Measurements from ENCODE around the gene RAB22A.

DNA sequence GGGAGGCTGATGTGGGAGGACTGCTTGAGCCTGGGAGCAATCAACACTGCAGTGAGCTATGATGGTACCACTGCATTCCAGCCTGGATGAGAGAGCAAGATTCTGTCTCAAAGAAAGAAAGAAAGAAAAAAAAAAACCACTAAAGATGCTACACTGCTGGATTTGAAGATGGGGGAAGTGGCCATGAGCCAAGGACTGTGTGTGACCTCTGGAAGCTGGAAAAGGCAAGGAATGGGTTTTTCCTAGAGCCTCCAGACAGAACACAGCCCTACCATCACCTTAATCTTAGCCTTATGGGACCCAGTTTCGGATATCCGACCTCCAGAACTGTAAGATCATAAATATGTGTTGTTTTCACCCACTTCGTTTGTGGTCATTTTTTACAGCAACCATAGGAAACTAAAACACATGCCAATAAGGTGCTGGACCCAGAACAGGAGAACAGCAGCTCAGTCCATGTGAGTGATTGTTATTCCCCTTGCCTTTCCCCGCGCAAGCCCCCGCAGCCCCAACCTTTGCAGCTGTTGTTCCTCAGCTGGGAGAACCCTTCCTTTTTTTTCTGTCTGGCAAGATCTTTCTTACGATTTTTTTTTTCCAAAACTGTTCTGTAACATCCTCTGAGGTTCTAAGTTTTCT is 68.4 kb downstream of the RAB22A start:
- TF ChIP-seq CREB1 (IDR thresholded peaks at IDR 0.05) (no peak), CREB1 (CRISPR knock-in tag; IDR thresholded peaks at IDR 0.05) (no peak), PTTG1 (tag; IDR thresholded peaks at IDR 0.05; ENCODE audit: low read depth) (no peak), EZH2 (IDR thresholded peaks at IDR 0.05; ENCODE audit: borderline replicate concordance, low read depth, low read length) (no peak), EGR1 (conservative IDR thresholded peaks at IDR 0.05) (no peak), ZNF696 (CRISPR knock-in tag; conservative IDR thresholded peaks at IDR 0.05) (no peak), MTF1 (CRISPR knock-in tag; IDR thresholded peaks at IDR 0.05; ENCODE audit: borderline replicate concordance) (no peak), SP1 (CRISPR knock-in tag; IDR thresholded peaks at IDR 0.05) (no peak), CBX8 (IDR thresholded peaks at IDR 0.05; ENCODE audit: borderline replicate concordance, extremely low read depth, low read depth, low read length, poor library complexity, severe bottlenecking) (no peak), DPF2 (IDR thresholded peaks at IDR 0.05) (no peak), ELF4 (CRISPR knock-in tag; IDR thresholded peaks at IDR 0.05) (no peak), ZNF274 (IDR thresholded peaks at IDR 0.05; ENCODE audit: borderline replicate concordance, low read depth, low read length) (no peak)
- TF ChIP-seq, protein P1, sequence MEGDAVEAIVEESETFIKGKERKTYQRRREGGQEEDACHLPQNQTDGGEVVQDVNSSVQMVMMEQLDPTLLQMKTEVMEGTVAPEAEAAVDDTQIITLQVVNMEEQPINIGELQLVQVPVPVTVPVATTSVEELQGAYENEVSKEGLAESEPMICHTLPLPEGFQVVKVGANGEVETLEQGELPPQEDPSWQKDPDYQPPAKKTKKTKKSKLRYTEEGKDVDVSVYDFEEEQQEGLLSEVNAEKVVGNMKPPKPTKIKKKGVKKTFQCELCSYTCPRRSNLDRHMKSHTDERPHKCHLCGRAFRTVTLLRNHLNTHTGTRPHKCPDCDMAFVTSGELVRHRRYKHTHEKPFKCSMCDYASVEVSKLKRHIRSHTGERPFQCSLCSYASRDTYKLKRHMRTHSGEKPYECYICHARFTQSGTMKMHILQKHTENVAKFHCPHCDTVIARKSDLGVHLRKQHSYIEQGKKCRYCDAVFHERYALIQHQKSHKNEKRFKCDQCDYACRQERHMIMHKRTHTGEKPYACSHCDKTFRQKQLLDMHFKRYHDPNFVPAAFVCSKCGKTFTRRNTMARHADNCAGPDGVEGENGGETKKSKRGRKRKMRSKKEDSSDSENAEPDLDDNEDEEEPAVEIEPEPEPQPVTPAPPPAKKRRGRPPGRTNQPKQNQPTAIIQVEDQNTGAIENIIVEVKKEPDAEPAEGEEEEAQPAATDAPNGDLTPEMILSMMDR (IDR thresholded peaks at IDR 0.05 in 2 of 3, conservative IDR thresholded peaks at IDR 0.05 in 1 of 3; ENCODE audit: insufficient read depth in 2 of 3, low read depth in 1 of 3, low read length in 3 of 3) = no peak
